PC-9 (cell line): ENCODE data around the gene SLC9B1. TPM values are rescaled to one million over a fixed set of nuclear protein-coding genes. Genes with fewer than 3 reads are reported as not detected.

Experiments used
- BruUV-seq: library from RNA; stranded (reverse); fragments of 400-500 nt; replicated peaks from 2 replicates; lab custom pipeline; 2021; lab: Mats Ljungman, UMichigan
- CTCF ChIA-PET: fragments of 300-600 bp; sonication (Branson Sonifier 250); formaldehyde crosslinking; loops from one replicate; lab custom pipeline; 2022; ENCODE audit warnings: antibody characterized with exemption; lab: Charles Lee
- POLR2A ChIA-PET: fragments of 300-600 bp; sonication (Branson Sonifier 250); formaldehyde crosslinking; loops from one replicate; lab custom pipeline; 2022; ENCODE audit warnings: antibody characterized with exemption; ENCODE audit not compliant: unreplicated experiment; lab: Charles Lee
- DNase-seq, 2 experiments: peaks; one replicate each; pipeline versions ENCODE4 v3.0.0 to v3.0.0-alpha.2; 2015 to 2022; ENCODE audit warnings: mixed read lengths in 1 of 2
- H2AFZ ChIP-seq: fragments of 200-600 bp; sonication (generic); 2 replicates; pipeline ENCODE4 v1.8.1; 2017; ENCODE audit warnings: antibody characterized with exemption
- H3F3A ChIP-seq: fragments of 200-600 bp; sonication (generic); 2 replicates; pipeline ENCODE4 v1.8.1; 2017; ENCODE audit warnings: antibody characterized with exemption, mild to moderate bottlenecking, low read depth; ENCODE audit not compliant: insufficient read depth
- H3K27ac ChIP-seq: fragments of 200-600 bp; sonication (generic); 2 replicates; pipeline ENCODE4 v1.6.1; 2016; ENCODE audit warnings: mixed run types
- H3K27me3 ChIP-seq: fragments of 200-600 bp; sonication (generic); 2 replicates; pipeline ENCODE4 v1.6.1; 2016; ENCODE audit warnings: low read depth, mixed run types; ENCODE audit not compliant: insufficient read depth
- H3K36me3 ChIP-seq: fragments of 200-600 bp; sonication (generic); 2 replicates; pipeline ENCODE4 v1.6.1; 2016; ENCODE audit warnings: low read depth, mixed run types
- H3K4me1 ChIP-seq: fragments of 200-600 bp; sonication (generic); replicated peaks from 2 replicates; pipeline ENCODE4 v1.6.1; 2016; ENCODE audit warnings: mixed run types; ENCODE audit not compliant: insufficient read depth
- H3K4me2 ChIP-seq: fragments of 200-600 bp; sonication (generic); 2 replicates; pipeline ENCODE4 v1.6.1; 2017; ENCODE audit warnings: mixed run types
- H3K4me3 ChIP-seq: fragments of 200-600 bp; sonication (generic); 2 replicates; pipeline ENCODE4 v1.6.1; 2016; ENCODE audit warnings: mixed run types
- H3K79me2 ChIP-seq: fragments of 200-600 bp; sonication (generic); 2 replicates; pipeline ENCODE4 v1.6.1; 2017; ENCODE audit warnings: low read depth, mixed run types
- H3K9me2 ChIP-seq: fragments of 200-600 bp; sonication (generic); 2 replicates; pipeline ENCODE4 v1.8.1; 2017; ENCODE audit warnings: mild to moderate bottlenecking; ENCODE audit not compliant: insufficient read depth
- H3K9me3 ChIP-seq: fragments of 200-600 bp; sonication (generic); 2 replicates; pipeline ENCODE4 v1.8.1; 2016; ENCODE audit warnings: low read depth; ENCODE audit not compliant: insufficient read depth
- H4K20me1 ChIP-seq: fragments of 200-600 bp; sonication (generic); 2 replicates; pipeline ENCODE4 v1.8.1; 2017; ENCODE audit not compliant: insufficient read depth
- CTCF ChIP-seq: fragments of 200-600 bp; sonication (generic); conservative IDR thresholded peaks from 2 replicates; pipeline ENCODE4 v1.6.1; 2017; ENCODE audit warnings: mixed run types, antibody characterized with exemption, mild to moderate bottlenecking, moderate library complexity
- EZH2 ChIP-seq: fragments of 200-600 bp; sonication (generic); IDR thresholded peaks from 2 replicates; pipeline ENCODE4 v1.8.0; 2017; ENCODE audit warnings: antibody characterized with exemption, low read depth
- intact Hi-C: fragments of 100-400 bp; cut with micrococcal nuclease; formaldehyde crosslinking; loops from one replicate; pipeline ENCODE4 v1.10.0; 2022; ENCODE audit not compliant: unreplicated experiment
- total RNA-seq: library from RNA; stranded (reverse); gene quantifications from 2 replicates; pipeline ENCODE4 v1.2.3, GENCODE V29; 2021

Gene SLC9B1
- total RNA-seq, 1 experiment from 2014 or later, result not detected

GRCh38 chr4:102862747-102863146 is 156.8 kb downstream of the SLC9B1 start:
- BruUV-seq, result no TSS peak
- no peak for DNase-seq
- Histone ChIP-seq H3K4me1 (peaks cover 11% of the 10 kb centered on the region; the same call in 1 of the 2 replicates), H3K27me3 (no peaks in the 10 kb centered on the region), H3K27ac (no peak overlapping the region), H3K79me2 (peaks cover 17% of the 10 kb centered on the region), H3K9me2 (no peaks in the 10 kb centered on the region), H3K4me3 (no peak overlapping the region), H2AFZ (no peak overlapping the region), H3K36me3 (no peaks in the 10 kb centered on the region), H3F3A (no peaks in the 10 kb centered on the region), H3K9me3 (no peaks in the 10 kb centered on the region; the same call in 1 of the 2 replicates), H4K20me1 (no peaks in the 10 kb centered on the region), H3K4me2 (no peak overlapping the region)
- intact Hi-C loops, result no loop called here
- CTCF ChIA-PET, result no interaction called here
- TF ChIP-seq EZH2 (no peak), CTCF (no peak)
- POLR2A ChIA-PET, result no interaction called here

DNA sequence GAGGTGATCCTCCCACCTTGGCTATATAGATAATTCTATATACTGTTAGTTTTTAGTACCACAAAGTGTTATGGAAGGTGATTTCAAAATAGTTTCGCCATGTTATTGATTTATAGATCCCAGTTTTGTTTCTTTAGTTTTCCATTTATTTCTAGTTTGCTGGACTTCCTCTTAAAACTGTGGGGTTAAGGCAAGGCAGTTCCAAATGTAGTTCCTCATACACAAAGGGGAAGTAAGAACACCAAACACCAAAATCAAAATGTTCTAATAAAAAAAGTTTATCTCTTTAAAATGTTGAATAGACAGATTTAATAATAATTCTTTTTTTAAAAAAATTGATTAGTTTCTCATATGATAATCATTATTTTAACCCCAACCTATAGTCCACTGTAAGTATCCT is 157.5 kb downstream of the SLC9B1 start:
- Histone ChIP-seq H3K9me3 (no peaks in the 10 kb centered on the region; the same call in 1 of the 2 replicates), H3F3A (no peaks in the 10 kb centered on the region), H3K27ac (no peak overlapping the region), H3K4me2 (no peak overlapping the region), H3K36me3 (no peaks in the 10 kb centered on the region), H3K4me3 (no peak overlapping the region), H3K79me2 (peaks cover 10% of the 10 kb centered on the region), H3K9me2 (no peaks in the 10 kb centered on the region), H3K4me1 (peaks cover 4% of the 10 kb centered on the region; the same call in 1 of the 2 replicates), H4K20me1 (no peaks in the 10 kb centered on the region), H3K27me3 (no peaks in the 10 kb centered on the region), H2AFZ (no peak overlapping the region)
- ChIA-PET POLR2A (no interaction called here), CTCF (no interaction called here)
- TF ChIP-seq CTCF (no peak), EZH2 (no peak)
- intact Hi-C loops, result no loop called here
- DNase-seq, result no peak
- BruUV-seq, result no TSS peak

GRCh38 chr4:102860611-102861324 is 158.7 kb downstream of the SLC9B1 start:
- ChIA-PET CTCF (no interaction called here), POLR2A (no interaction called here)
- Histone ChIP-seq H2AFZ (no peak overlapping the region), H3K27me3 (no peaks in the 10 kb centered on the region), H3K4me3 (no peak overlapping the region), H4K20me1 (no peaks in the 10 kb centered on the region), H3K4me1 (no peaks in the 10 kb centered on the region), H3K79me2 (no peaks in the 10 kb centered on the region; the same call in 1 of the 2 replicates), H3K36me3 (no peaks in the 10 kb centered on the region), H3K27ac (no peak overlapping the region), H3K9me2 (no peaks in the 10 kb centered on the region), H3K4me2 (no peak overlapping the region), H3F3A (no peaks in the 10 kb centered on the region), H3K9me3 (no peaks in the 10 kb centered on the region; the same call in 1 of the 2 replicates)
- no peak for DNase-seq
- no TSS peak for BruUV-seq
- intact Hi-C loops, result no loop called here
- TF ChIP-seq CTCF (no peak), EZH2 (no peak)
